GM18505 (cell line): ENCODE results near the gene SOST.

Experiments
- ATAC-seq: cut with Tn5 transposase; IDR thresholded peaks from one replicate; pipeline ENCODE4 v1.9.1; 2021; ENCODE audit not compliant: unreplicated experiment
- POLR2A ChIP-seq: IDR thresholded peaks from 4 replicates; pipeline ENCODE4 v1.6.1; 2011; ENCODE audit warnings: borderline replicate concordance; ENCODE audit not compliant: insufficient read depth, insufficient read length; ENCODE audit errors: extremely low read depth

SOST gene

GRCh38 chr17:43784068-43784467, 25.5 kb upstream of the SOST start:
- ATAC-seq = no peak

GRCh38 chr17:43782913-43783680, 24.5 kb upstream of the SOST start:
- TF ChIP-seq POLR2A = no peak
- ATAC-seq = no peak

More at GRCh38 chr17:43784068-43784467, 25.5 kb upstream of the SOST start:
- no peak for TF ChIP-seq POLR2A

GRCh38 chr17:43780135-43780534, 21.5 kb upstream of the SOST start, which contains the start of gene CFAP97D1:
Gene CFAP97D1 (plus strand): TSS chr17:43780435. CDS start chr17:43780463, 28 bp downstream.
- TF ChIP-seq POLR2A = no peak
- no peak for ATAC-seq

- no peak for TF ChIP-seq POLR2A
- peak; percentile 15 for ATAC-seq
Observed at GRCh38 chr17:43779145-43780125, 20.8 kb upstream of the SOST start.

GRCh38 chr17:43778337-43779144, 19.9 kb upstream of the SOST start, which contains the start of gene DUSP3:
Gene DUSP3 (minus strand): TSS chr17:43778977. CDS start chr17:43778924, 53 bp downstream.
- peak; percentile 77 for ATAC-seq
- peak; percentile 55 for TF ChIP-seq POLR2A

- ATAC-seq = no peak
- TF ChIP-seq POLR2A = no peak
Observed at GRCh38 chr17:43774304-43775250, 16.0 kb upstream of the SOST start.

GRCh38 chr17:43772877-43773648, 14.5 kb upstream of the SOST start:
- TF ChIP-seq POLR2A = no peak

GRCh38 chr17:43771463-43771862, 12.9 kb upstream of the SOST start:
- TF ChIP-seq POLR2A = no peak
- ATAC-seq = no peak

More at GRCh38 chr17:43772877-43773648, 14.5 kb upstream of the SOST start:
- ATAC-seq = no peak

- no peak for TF ChIP-seq POLR2A
- no peak for ATAC-seq
Observed at GRCh38 chr17:43770957-43771356, 12.4 kb upstream of the SOST start.

- ATAC-seq = no peak
- TF ChIP-seq POLR2A = no peak
Observed at GRCh38 chr17:43769859-43770258, 11.3 kb upstream of the SOST start.

- no peak for ATAC-seq
- TF ChIP-seq POLR2A = no peak
Observed at GRCh38 chr17:43769426-43769825, 10.8 kb upstream of the SOST start.

GRCh38 chr17:43768943-43769342, 10.4 kb upstream of the SOST start:
- TF ChIP-seq POLR2A = no peak
- ATAC-seq = no peak

- no peak for ATAC-seq
- TF ChIP-seq POLR2A = no peak
Observed at GRCh38 chr17:43768382-43768781, 9.8 kb upstream of the SOST start.
